K562 (cell line): ENCODE results near the gene FYTTD1. TPM values are rescaled to one million over a fixed set of nuclear protein-coding genes. Genes with fewer than 3 reads are reported as not detected.

ENCODE experiments used
- CEBPB ChIP-seq: fragments of 450-650 bp; IDR thresholded peaks from 2 replicates; pipeline ENCODE4 v1.6.1; 2016; ENCODE audit warnings: missing genetic modification characterization, missing compliant biosample characterization
- CUX1 ChIP-seq: fragments of 200-800 bp; sonication (Bioruptor generic); IDR thresholded peaks from 2 replicates; pipeline ENCODE4 v1.6.1; 2016; ENCODE audit warnings: missing genetic modification characterization, missing compliant biosample characterization
- E2F5 ChIP-seq: sonication (generic); formaldehyde crosslinking; IDR thresholded peaks from 2 replicates; pipeline ENCODE4 v1.8.0; 2022; ENCODE audit warnings: mild to moderate bottlenecking, missing genetic modification reagents
- ELK3 ChIP-seq: fragments of 450-650 bp; formaldehyde crosslinking; IDR thresholded peaks from 2 replicates; pipeline ENCODE4 v1.4.0; 2020; ENCODE audit warnings: mild to moderate bottlenecking
- HDAC2 ChIP-seq: fragments of 450-650 bp; IDR thresholded peaks from 2 replicates; pipeline ENCODE4 v1.6.1; 2016; ENCODE audit warnings: mild to moderate bottlenecking
- HLTF ChIP-seq: fragments of 450-650 bp; IDR thresholded peaks from 2 replicates; pipeline ENCODE4 v1.6.1; 2016
- ID3 ChIP-seq, 2 experiments: fragments of 250-450 bp in 1 of 2; fragments of 450-650 bp in 1 of 2; sonication (Bioruptor Pico) in 1 of 2; IDR thresholded peaks; 2 replicates each; pipeline versions ENCODE4 v1.6.1 to v1.8.0; 2016 to 2021; ENCODE audit warnings: mild to moderate bottlenecking in 2 of 2, moderate library complexity in 2 of 2, missing compliant biosample characterization in 1 of 2, missing genetic modification characterization in 1 of 2
- ILF3 ChIP-seq: fragments of 450-650 bp; IDR thresholded peaks from 2 replicates; pipeline ENCODE4 v1.6.1; 2018; ENCODE audit warnings: antibody characterized with exemption, mild to moderate bottlenecking, moderate library complexity, borderline replicate concordance
- KLF10 ChIP-seq: fragments of 250-450 bp; sonication (Bioruptor Pico); IDR thresholded peaks from 2 replicates; pipeline ENCODE4 v1.6.1; 2021; ENCODE audit warnings: matching md5 sums
- KLF6 ChIP-seq: fragments of 250-450 bp; sonication (Bioruptor Pico); IDR thresholded peaks from 2 replicates; pipeline ENCODE4 v1.4.0; 2020; ENCODE audit warnings: mild to moderate bottlenecking, moderate library complexity, borderline replicate concordance
- MAFF ChIP-seq: IDR thresholded peaks from 2 replicates; pipeline ENCODE4 v1.6.1; 2012; ENCODE audit warnings: low read length, improper control_type of control experiment
- NONO ChIP-seq, 2 experiments: fragments of 200-400 bp in 1 of 2; fragments of 450-650 bp in 1 of 2; formaldehyde crosslinking in 1 of 2; IDR thresholded peaks; 2 replicates each; pipeline ENCODE4 v1.6.1; 2017; ENCODE audit warnings: low read depth in 2 of 2, mild to moderate bottlenecking in 2 of 2, moderate library complexity in 2 of 2, low read length in 1 of 2
- THAP12 ChIP-seq: fragments of 250-450 bp; sonication (Bioruptor Pico); IDR thresholded peaks from 2 replicates; pipeline ENCODE4 v1.9.0; 2021; ENCODE audit warnings: mild to moderate bottlenecking, inconsistent platforms
- ZBTB8A ChIP-seq: fragments of 450-650 bp; IDR thresholded peaks from 2 replicates; pipeline ENCODE4 v1.6.1; 2018; ENCODE audit warnings: mild to moderate bottlenecking, moderate library complexity; ENCODE audit not compliant: partially characterized antibody
- ZKSCAN3 ChIP-seq: fragments of 250-450 bp; sonication (Bioruptor Pico); IDR thresholded peaks from 2 replicates; pipeline ENCODE4 v1.4.0; 2020
- ZNF644 ChIP-seq: fragments of 200-800 bp; sonication (Bioruptor generic); IDR thresholded peaks from 2 replicates; pipeline ENCODE4 v1.6.1; 2016; ENCODE audit warnings: low read depth, missing genetic modification characterization, missing compliant biosample characterization
- ZNF76 ChIP-seq: fragments of 250-450 bp; sonication (Bioruptor Pico); IDR thresholded peaks from 2 replicates; pipeline ENCODE4 v1.4.0; 2020; ENCODE audit warnings: mild to moderate bottlenecking, moderate library complexity, borderline replicate concordance
- ZZZ3 ChIP-seq: fragments of 450-650 bp; IDR thresholded peaks from 2 replicates; pipeline ENCODE4 v1.6.1; 2016; ENCODE audit warnings: antibody characterized with exemption, mild to moderate bottlenecking, moderate library complexity
- polyA plus RNA-seq, 8 experiments: library from polyadenylated mRNA; depleted of rRNA in 4 of 8; stranded (reverse) in 5 of 8; unstranded in 3 of 8; fragments of >200 nt; fragmentation: Nextera tagmentation in 2 of 8; fragmentation: Illumina TruSeq in 1 of 8; extraction: Ambion mirVana in 2 of 8; extraction: Trizol in 1 of 8; gene quantifications; 2 replicates each; pipeline versions ENCODE4 v1.2.1 to v1.2.3, GENCODE V29; 2011 to 2014; ENCODE audit warnings: inconsistent platforms in 1 of 8, missing spikeins in 1 of 8
- total RNA-seq, 7 experiments: library from RNA; depleted of rRNA in 6 of 7; stranded (reverse); fragments of >200 nt in 6 of 7; fragmentation: Illumina TruSeq in 2 of 7; extraction: Trizol in 2 of 7; gene quantifications; 2 replicates each; pipeline versions ENCODE4 v1.2.1 to v1.2.3, GENCODE V29; 2011 to 2021; ENCODE audit warnings: low replicate concordance in 1 of 7

The FYTTD1 gene
- total and polyA plus RNA-seq, 9 of the 15 experiments (the other 6 are each of a cell fraction or from before 2014, with no cell fraction given) = 35.7 to 106 (median 76.3) TPM

GRCh38 chr3:197711973-197712707 lies 37.5 kb upstream of the FYTTD1 start (continued):
- TF ChIP-seq CUX1 (no peak), ILF3 (no peak), ELK3 (CRISPR knock-in tag) (no peak), ZBTB8A (no peak), ID3 (CRISPR knock-in tag; IDR thresholded peaks at IDR 0.05) (no peak), ID3 (tag; IDR thresholded peaks at IDR 0.05) (no peak), HLTF (no peak), NONO (IDR thresholded peaks at IDR 0.05; ENCODE audit: low read depth in 2 of 2, low read length in 1 of 2) (no peak), E2F5 (no peak), THAP12 (CRISPR knock-in tag) (no peak), ZNF644 (tag) (no peak), ZKSCAN3 (CRISPR knock-in tag) (no peak), CEBPB (tag) (no peak), KLF10 (CRISPR knock-in tag) (no peak), MAFF (peak; percentile 59; the same call in 1 of the 2 replicates), ZNF76 (CRISPR knock-in tag) (no peak), ZZZ3 (no peak), HDAC2 (peak; percentile 61; the same call in 1 of the 2 replicates), KLF6 (CRISPR knock-in tag) (no peak)
